Tibial nerve (tissue), 4 donors: ENCODE results near the gene ST6GALNAC4.

Experiments
- CTCF ChIP-seq, 5 experiments: fragments of 200-600 bp in 3 of 5; fragments of 450-650 bp in 2 of 5; sonication (generic) in 3 of 5; IDR thresholded peaks; one replicate each; pipeline ENCODE4 v1.5.1; 2016 to 2019; ENCODE audit warnings: antibody characterized with exemption in 5 of 5, mild to moderate bottlenecking in 3 of 5, moderate library complexity in 2 of 5
- EP300 ChIP-seq, 2 donors: sonication (generic); formaldehyde crosslinking; IDR thresholded peaks; one replicate each; pipeline ENCODE4 v1.6.1; 2017; ENCODE audit warnings: antibody characterized with exemption in 2 of 2, mild to moderate bottlenecking in 1 of 2
- POLR2A ChIP-seq, 2 donors: fragments of 450-650 bp; IDR thresholded peaks; one replicate each; pipeline ENCODE4 v1.6.1; 2017; ENCODE audit warnings: antibody characterized with exemption in 2 of 2, mild to moderate bottlenecking in 2 of 2, moderate library complexity in 2 of 2

- TF ChIP-seq CTCF (IDR thresholded peaks at IDR 0.05) (no peak), POLR2A (IDR thresholded peaks at IDR 0.05) (no peak), EP300 (IDR thresholded peaks at IDR 0.05) (no peak)
Observed at GRCh38 chr9:127934986-127935385, 18.1 kb upstream of the ST6GALNAC4 start.
